Measurements from ENCODE around the gene GLMN.

The GLMN gene

GRCh38 chr1:92342401-92342800 lies 43.6 kb upstream of the GLMN start:
- H3K4me3 ChIP-seq (ENCODE audit: low read length): no peak overlapping the region
- TF ChIP-seq EZH2phosphoT487 (IDR thresholded peaks at IDR 0.05; ENCODE audit: borderline replicate concordance, low read length): no peak
- TF ChIP-seq CTCF (IDR thresholded peaks at IDR 0.05; ENCODE audit: low read depth, low read length, poor library complexity, severe bottlenecking): no peak
- H3K79me2 ChIP-seq (ENCODE audit: control insufficient read depth, low read length): no peaks in the 10 kb centered on the region
- H3K27ac ChIP-seq (ENCODE audit: low read depth, low read length): no peak overlapping the region
- H3K9me3 ChIP-seq (ENCODE audit: control insufficient read depth, insufficient read depth, low read length): no peaks in the 10 kb centered on the region
- H3K27me3 ChIP-seq (ENCODE audit: control insufficient read depth, low read length): no peaks in the 10 kb centered on the region
- H3K4me1 ChIP-seq (ENCODE audit: control insufficient read depth, low read length): no peaks in the 10 kb centered on the region
- H3K9me2 ChIP-seq (replicated peaks; ENCODE audit: control insufficient read depth, low read length): no peaks in the 10 kb centered on the region
- no peak overlapping the region for H3K4me2 ChIP-seq (ENCODE audit: low read length)
- peaks cover 9% of the 10 kb centered on the region; the same call in 1 of the 2 replicates for H3K36me3 ChIP-seq (ENCODE audit: control insufficient read depth, low read length)
- no peaks in the 10 kb centered on the region for H4K20me1 ChIP-seq (ENCODE audit: control insufficient read depth, insufficient read depth, low read depth, low read length)
- no peaks in the 10 kb centered on the region for H3F3A ChIP-seq (ENCODE audit: control insufficient read depth, insufficient read depth)

GRCh38 chr1:92340154-92340553 lies 41.4 kb upstream of the GLMN start:
- Histone ChIP-seq H3K9me3 (ENCODE audit: control insufficient read depth, insufficient read depth, low read length) (no peaks in the 10 kb centered on the region), H3K79me2 (ENCODE audit: control insufficient read depth, low read length) (no peaks in the 10 kb centered on the region), H3K36me3 (ENCODE audit: control insufficient read depth, low read length) (peaks cover 4% of the 10 kb centered on the region; the same call in 1 of the 2 replicates), H3K4me2 (ENCODE audit: low read length) (no peak overlapping the region), H3K4me3 (ENCODE audit: low read length) (no peak overlapping the region), H3K9me2 (replicated peaks; ENCODE audit: control insufficient read depth, low read length) (no peaks in the 10 kb centered on the region), H3K27me3 (ENCODE audit: control insufficient read depth, low read length) (no peaks in the 10 kb centered on the region), H4K20me1 (ENCODE audit: control insufficient read depth, insufficient read depth, low read depth, low read length) (no peaks in the 10 kb centered on the region), H3F3A (ENCODE audit: control insufficient read depth, insufficient read depth) (no peaks in the 10 kb centered on the region), H3K4me1 (ENCODE audit: control insufficient read depth, low read length) (no peaks in the 10 kb centered on the region), H3K27ac (ENCODE audit: low read depth, low read length) (no peak overlapping the region)
- TF ChIP-seq CTCF (IDR thresholded peaks at IDR 0.05; ENCODE audit: low read depth, low read length, poor library complexity, severe bottlenecking) (no peak), EZH2phosphoT487 (IDR thresholded peaks at IDR 0.05; ENCODE audit: borderline replicate concordance, low read length) (no peak)

GRCh38 chr1:92333668-92334067 lies 34.9 kb upstream of the GLMN start:
- TF ChIP-seq CTCF (IDR thresholded peaks at IDR 0.05; ENCODE audit: low read depth, low read length, poor library complexity, severe bottlenecking) (no peak), EZH2phosphoT487 (IDR thresholded peaks at IDR 0.05; ENCODE audit: borderline replicate concordance, low read length) (no peak)
- H3K36me3 ChIP-seq (ENCODE audit: control insufficient read depth, low read length): peaks cover 10% of the 10 kb centered on the region; the same call in 1 of the 2 replicates
- H3K27ac ChIP-seq (ENCODE audit: low read depth, low read length): no peak overlapping the region
- no peaks in the 10 kb centered on the region for H3F3A ChIP-seq (ENCODE audit: control insufficient read depth, insufficient read depth)
- H3K9me2 ChIP-seq (replicated peaks; ENCODE audit: control insufficient read depth, low read length): no peaks in the 10 kb centered on the region
- no peaks in the 10 kb centered on the region for H3K4me1 ChIP-seq (ENCODE audit: control insufficient read depth, low read length)
- H3K27me3 ChIP-seq (ENCODE audit: control insufficient read depth, low read length): no peaks in the 10 kb centered on the region
- no peak overlapping the region for H3K4me3 ChIP-seq (ENCODE audit: low read length)
- H4K20me1 ChIP-seq (ENCODE audit: control insufficient read depth, insufficient read depth, low read depth, low read length): no peaks in the 10 kb centered on the region
- H3K4me2 ChIP-seq (ENCODE audit: low read length): no peak overlapping the region
- no peaks in the 10 kb centered on the region for H3K79me2 ChIP-seq (ENCODE audit: control insufficient read depth, low read length)
- H3K9me3 ChIP-seq (ENCODE audit: control insufficient read depth, insufficient read depth, low read length): no peaks in the 10 kb centered on the region

Measured in DOHH2 (cell line).